ENCODE measurements around the gene RNGTT. TPM values are rescaled to one million over a fixed set of nuclear protein-coding genes. Genes with fewer than 3 reads are reported as not detected.
"Not testable (repeated sequence)": the region's sequence is repeated elsewhere in the genome, so short reads cannot be mapped to it uniquely, and the experiment has no call there.

RNGTT gene
- total RNA-seq, 2 donors from 2014 or later = 7.8 to 11.4 TPM

DNA sequence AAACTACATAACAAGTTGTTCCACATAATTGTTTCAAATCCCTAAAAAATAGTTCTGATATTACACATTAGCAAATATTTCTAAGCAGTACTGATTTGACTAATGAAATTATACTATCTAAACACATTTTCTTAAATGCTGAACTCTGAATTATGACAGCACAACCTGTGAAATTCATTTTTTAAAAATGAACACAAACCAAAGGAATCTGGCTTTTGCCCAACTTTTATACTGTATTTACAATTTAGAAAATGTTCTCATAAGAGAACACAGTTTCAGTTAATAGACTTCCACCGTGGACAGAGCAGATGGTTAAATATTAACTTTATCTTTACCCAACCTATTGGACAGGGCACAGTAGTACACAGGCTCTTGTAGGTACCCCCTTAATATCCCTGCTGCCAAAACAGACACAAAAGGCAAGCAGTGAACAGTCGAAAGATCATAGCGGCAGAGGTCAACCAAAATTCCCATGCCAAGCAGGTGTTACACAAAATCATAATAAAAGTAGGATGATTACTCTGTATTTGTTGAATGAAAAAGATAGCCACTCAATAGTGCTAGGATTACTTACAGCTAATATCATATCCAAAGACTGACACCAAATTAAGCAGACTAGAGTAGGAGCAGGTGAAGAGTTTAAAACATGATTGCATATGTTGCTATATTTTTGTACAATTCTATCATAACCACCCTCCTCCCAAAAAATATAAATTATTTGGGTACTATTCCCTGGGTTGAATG is 122.5 kb downstream of the RNGTT start:
- H3K4me3 ChIP-seq = no peak overlapping the region
- no peaks in the 10 kb centered on the region for H3K4me1 ChIP-seq
- no peak overlapping the region for H3K27ac ChIP-seq
- no peaks in the 10 kb centered on the region for H3K27me3 ChIP-seq
- intact Hi-C loops (cut with DNase I) = no loop called here
- TF ChIP-seq, protein P1, sequence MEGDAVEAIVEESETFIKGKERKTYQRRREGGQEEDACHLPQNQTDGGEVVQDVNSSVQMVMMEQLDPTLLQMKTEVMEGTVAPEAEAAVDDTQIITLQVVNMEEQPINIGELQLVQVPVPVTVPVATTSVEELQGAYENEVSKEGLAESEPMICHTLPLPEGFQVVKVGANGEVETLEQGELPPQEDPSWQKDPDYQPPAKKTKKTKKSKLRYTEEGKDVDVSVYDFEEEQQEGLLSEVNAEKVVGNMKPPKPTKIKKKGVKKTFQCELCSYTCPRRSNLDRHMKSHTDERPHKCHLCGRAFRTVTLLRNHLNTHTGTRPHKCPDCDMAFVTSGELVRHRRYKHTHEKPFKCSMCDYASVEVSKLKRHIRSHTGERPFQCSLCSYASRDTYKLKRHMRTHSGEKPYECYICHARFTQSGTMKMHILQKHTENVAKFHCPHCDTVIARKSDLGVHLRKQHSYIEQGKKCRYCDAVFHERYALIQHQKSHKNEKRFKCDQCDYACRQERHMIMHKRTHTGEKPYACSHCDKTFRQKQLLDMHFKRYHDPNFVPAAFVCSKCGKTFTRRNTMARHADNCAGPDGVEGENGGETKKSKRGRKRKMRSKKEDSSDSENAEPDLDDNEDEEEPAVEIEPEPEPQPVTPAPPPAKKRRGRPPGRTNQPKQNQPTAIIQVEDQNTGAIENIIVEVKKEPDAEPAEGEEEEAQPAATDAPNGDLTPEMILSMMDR (IDR thresholded peaks at IDR 0.05) = no peak
- DNase-seq = no peak
- H3K9ac ChIP-seq (ENCODE audit: low read depth in 2 of 2, low read length in 2 of 2) = no peak overlapping the region
- H3K9me3 ChIP-seq = no peaks in the 10 kb centered on the region
- H3K36me3 ChIP-seq = no peaks in the 10 kb centered on the region

DNA sequence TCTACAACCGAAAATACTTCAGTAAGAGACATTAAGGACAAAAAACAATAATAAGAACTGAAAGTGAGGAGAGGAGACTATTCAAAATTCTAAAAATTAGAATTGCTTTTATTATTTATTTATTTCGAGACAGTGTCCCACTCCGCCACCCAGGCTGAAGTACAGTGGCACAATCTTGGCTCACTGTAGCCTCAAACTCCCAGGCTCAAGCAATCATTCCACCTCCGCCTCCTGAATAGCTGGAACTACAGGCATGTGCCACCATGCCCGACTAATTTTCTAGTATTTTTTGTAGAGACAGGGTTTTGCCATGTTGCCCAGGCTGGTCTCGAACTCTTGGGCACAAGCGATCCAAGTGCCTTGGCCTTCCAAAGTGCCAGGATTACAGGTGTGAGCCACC is 123.1 kb downstream of the RNGTT start:
- Histone ChIP-seq H3K4me3 (no peak overlapping the region), H3K36me3 (no peaks in the 10 kb centered on the region), H3K9ac (ENCODE audit: low read depth in 2 of 2, low read length in 2 of 2) (no peak overlapping the region), H3K9me3 (no peaks in the 10 kb centered on the region), H3K4me1 (no peaks in the 10 kb centered on the region), H3K27ac (no peak overlapping the region), H3K27me3 (no peaks in the 10 kb centered on the region)
- DNase-seq = no peak
- intact Hi-C loops (cut with DNase I) = no loop called here
- TF ChIP-seq, protein P1 (IDR thresholded peaks at IDR 0.05) = no peak

DNA sequence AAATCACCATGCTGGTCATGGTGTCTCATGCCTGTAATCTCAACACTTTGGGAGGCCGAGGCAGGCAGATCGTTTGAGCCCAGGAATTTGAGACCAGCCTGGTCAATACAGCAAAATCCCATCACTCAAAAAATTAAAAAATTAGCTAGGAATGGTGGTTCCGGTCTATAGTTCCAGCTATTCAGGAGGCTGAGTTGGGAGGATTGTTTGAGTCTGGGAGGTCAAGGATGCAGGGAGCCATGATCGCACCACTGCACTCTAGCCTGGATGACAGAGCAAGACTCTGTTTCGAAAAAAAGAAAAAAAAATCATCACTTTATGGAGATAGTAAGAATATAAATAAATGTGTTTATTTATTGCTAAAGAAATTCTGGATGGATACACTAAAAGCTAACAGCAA is 124.1 kb downstream of the RNGTT start:
- Histone ChIP-seq H3K27ac (no peak overlapping the region), H3K27me3 (no peaks in the 10 kb centered on the region), H3K36me3 (no peaks in the 10 kb centered on the region), H3K4me3 (no peak overlapping the region), H3K9me3 (no peaks in the 10 kb centered on the region), H3K9ac (ENCODE audit: low read depth in 2 of 2, low read length in 2 of 2) (no peak overlapping the region), H3K4me1 (no peaks in the 10 kb centered on the region)
- TF ChIP-seq, protein P1 (IDR thresholded peaks at IDR 0.05) = no peak
- DNase-seq = no peak
- intact Hi-C loops (cut with DNase I) = no loop called here

DNA sequence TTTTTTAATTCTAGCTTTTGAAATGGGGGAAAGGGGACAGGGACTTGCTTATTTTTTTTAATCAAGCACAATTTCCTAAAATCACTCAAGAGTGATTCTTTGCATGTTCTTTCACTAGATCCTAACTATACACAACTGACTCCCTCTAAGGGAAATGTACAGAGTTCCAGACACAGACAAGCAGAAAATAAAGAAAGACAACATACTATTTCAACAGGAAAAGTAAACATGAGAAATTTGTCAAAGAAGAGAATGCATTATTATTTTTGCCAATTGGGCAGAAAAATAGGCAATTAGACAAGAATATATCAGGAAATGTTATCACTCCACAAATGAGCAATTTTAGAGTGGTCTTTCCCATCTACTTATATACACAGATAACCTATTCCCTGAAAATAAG is 128.2 kb downstream of the RNGTT start:
- Histone ChIP-seq H3K9me3 (no peaks in the 10 kb centered on the region), H3K4me1 (no peaks in the 10 kb centered on the region), H3K36me3 (no peaks in the 10 kb centered on the region), H3K27me3 (no peaks in the 10 kb centered on the region), H3K9ac (ENCODE audit: low read depth in 2 of 2, low read length in 2 of 2) (no peak overlapping the region), H3K4me3 (no peak overlapping the region), H3K27ac (no peak overlapping the region)
- no peak for DNase-seq
- intact Hi-C loops (cut with DNase I) = no loop called here
- TF ChIP-seq, protein P1 (IDR thresholded peaks at IDR 0.05) = no peak

GRCh38 chr6:88833071-88833470 is 130.3 kb downstream of the RNGTT start:
- H3K36me3 ChIP-seq; H3K4me3 ChIP-seq; intact Hi-C loops (cut with DNase I); H3K27ac ChIP-seq; H3K9me3 ChIP-seq; H3K4me1 ChIP-seq; DNase-seq; H3K27me3 ChIP-seq; H3K9ac ChIP-seq (ENCODE audit: low read depth in 2 of 2, low read length in 2 of 2): not testable (repeated sequence)

DNA sequence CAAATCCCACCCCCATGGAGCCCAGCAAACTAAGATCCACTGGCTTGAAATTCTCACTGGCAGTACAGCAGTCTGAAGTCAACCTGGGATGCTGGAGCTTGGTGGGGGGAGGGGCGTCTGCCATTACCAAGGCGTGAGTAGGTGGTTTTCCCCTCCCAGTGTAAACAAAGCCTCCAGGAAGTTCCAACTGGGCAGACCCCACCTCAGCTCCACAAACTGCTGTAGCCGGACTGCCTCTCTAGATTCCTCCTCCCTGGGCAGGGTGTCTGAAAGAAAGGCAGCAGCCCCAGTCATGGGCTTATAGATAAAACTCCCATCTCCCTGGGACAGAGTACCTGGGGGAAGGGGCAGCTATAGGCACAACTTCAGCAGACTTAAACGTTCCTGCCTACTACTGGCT is 135.8 kb downstream of the RNGTT start:
- H3K27ac ChIP-seq; H3K9me3 ChIP-seq; H3K36me3 ChIP-seq; H3K4me3 ChIP-seq; H3K9ac ChIP-seq (ENCODE audit: low read depth in 2 of 2, low read length in 2 of 2); DNase-seq; H3K4me1 ChIP-seq; H3K27me3 ChIP-seq; intact Hi-C loops (cut with DNase I): not testable (repeated sequence)

All from colonic mucosa (tissue), 4 donors.